Right cardiac atrium (tissue), 5 donors: ENCODE data around the gene ABTB2. TPM values are rescaled to one million over a fixed set of nuclear protein-coding genes. Genes with fewer than 3 reads are reported as not detected.

ENCODE experiments used
- ATAC-seq, 2 donors: fragments of 200-7000 bp; cut with Tn5 transposase; one replicate each; pipeline versions ENCODE4 v1.8.0 to v1.9.1; 2020; ENCODE audit warnings: moderate library complexity in 2 of 2, mild to moderate bottlenecking in 1 of 2
- DNase-seq, 3 donors: peaks; one replicate each; pipeline ENCODE4 v3.0.0-alpha.2; 2020
- H3K27ac ChIP-seq: one replicate; pipeline ENCODE4 v1.5.1; 2013; ENCODE audit warnings: mild to moderate bottlenecking, low read length, control low read depth, moderate library complexity
- H3K27me3 ChIP-seq: one replicate; pipeline ENCODE4 v1.6.1; 2013; ENCODE audit not compliant: control insufficient read depth, insufficient read depth
- H3K4me1 ChIP-seq: one replicate; pipeline ENCODE4 v1.6.1; 2013; ENCODE audit warnings: low read length; ENCODE audit not compliant: control insufficient read depth, insufficient read depth
- H3K4me3 ChIP-seq: one replicate; pipeline ENCODE4 v1.5.1; 2013; ENCODE audit warnings: low read length, control low read depth
- H3K9me3 ChIP-seq: one replicate; pipeline ENCODE4 v1.6.1; 2013; ENCODE audit warnings: low read length; ENCODE audit not compliant: control insufficient read depth
- WGBS: extraction: QIAGEN DNeasy Blood & Tissue Kit; methylation state at CpG from one replicate; pipeline ENCODE4 v1.1.7; 2013; 5-methylcytosine and 5-hydroxymethylcytosine counted together
- intact Hi-C, 4 donors: fragments of 100-400 bp; cut with DNase I; formaldehyde crosslinking; loops; one replicate each; pipeline versions ENCODE4 v1.11.0 to v1.14.0; 2022 to 2023
- polyA plus RNA-seq: library from polyadenylated mRNA; stranded (reverse); fragments of 200-250 nt; gene quantifications from one replicate; pipeline ENCODE4 v1.2.3, GENCODE V29; 2013
- total RNA-seq, 4 donors: library from RNA; stranded (reverse); fragmentation: NEBNext Ultra II Directional; extraction: Animal tissue kit (Norgen Biotek cat#: 25700); gene quantifications; one replicate each; pipeline ENCODE4 v1.2.1, GENCODE V29; 2021
- donor health status: healthy with polysubstance abuse.
- donor health status: DM: no; HTN: yes; CAD: no.
- donor health status: DM: no; HTN: no; CAD: no.
- donor health status: DM: no; HTN: yes; CAD: no; lungs with severe emphysema.
- donor health status: DM: yes; HTN: yes; CAD: no.

The ABTB2 gene
- total and polyA plus RNA-seq, 5 donors, result 3.7 to 14.1 (median 10.8) TPM

DNA sequence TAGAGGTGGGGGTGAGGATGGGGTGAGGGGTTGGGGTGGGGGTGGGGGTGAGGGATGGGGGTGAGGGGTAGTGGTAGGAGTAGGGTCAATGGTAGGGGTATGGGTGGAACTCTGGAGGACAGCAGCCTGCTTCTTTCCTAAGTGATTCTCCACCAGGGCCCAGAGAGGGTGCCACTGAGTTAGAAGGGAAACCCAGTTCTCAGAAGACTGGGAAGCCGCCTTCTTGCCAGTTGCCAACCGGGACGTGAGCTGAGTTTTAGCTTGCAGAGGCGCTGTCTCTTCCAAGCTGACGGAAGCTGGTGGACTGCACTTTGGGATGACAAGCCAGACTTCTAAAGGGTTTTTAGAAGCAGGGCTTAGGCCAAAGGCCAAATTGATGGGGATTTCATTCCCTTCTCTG is 148.0 kb downstream of the ABTB2 start:
- Histone ChIP-seq H3K4me3 (no peak overlapping the region), H3K27me3 (no peaks in the 10 kb centered on the region), H3K9me3 (no peaks in the 10 kb centered on the region), H3K27ac (no peak overlapping the region), H3K4me1 (no peaks in the 10 kb centered on the region)
- WGBS, result 73% methylated on average over 5 of the region's 5 CpGs
- no peak for ATAC-seq
- no peak for DNase-seq
- intact Hi-C loops, result no loop called here

DNA sequence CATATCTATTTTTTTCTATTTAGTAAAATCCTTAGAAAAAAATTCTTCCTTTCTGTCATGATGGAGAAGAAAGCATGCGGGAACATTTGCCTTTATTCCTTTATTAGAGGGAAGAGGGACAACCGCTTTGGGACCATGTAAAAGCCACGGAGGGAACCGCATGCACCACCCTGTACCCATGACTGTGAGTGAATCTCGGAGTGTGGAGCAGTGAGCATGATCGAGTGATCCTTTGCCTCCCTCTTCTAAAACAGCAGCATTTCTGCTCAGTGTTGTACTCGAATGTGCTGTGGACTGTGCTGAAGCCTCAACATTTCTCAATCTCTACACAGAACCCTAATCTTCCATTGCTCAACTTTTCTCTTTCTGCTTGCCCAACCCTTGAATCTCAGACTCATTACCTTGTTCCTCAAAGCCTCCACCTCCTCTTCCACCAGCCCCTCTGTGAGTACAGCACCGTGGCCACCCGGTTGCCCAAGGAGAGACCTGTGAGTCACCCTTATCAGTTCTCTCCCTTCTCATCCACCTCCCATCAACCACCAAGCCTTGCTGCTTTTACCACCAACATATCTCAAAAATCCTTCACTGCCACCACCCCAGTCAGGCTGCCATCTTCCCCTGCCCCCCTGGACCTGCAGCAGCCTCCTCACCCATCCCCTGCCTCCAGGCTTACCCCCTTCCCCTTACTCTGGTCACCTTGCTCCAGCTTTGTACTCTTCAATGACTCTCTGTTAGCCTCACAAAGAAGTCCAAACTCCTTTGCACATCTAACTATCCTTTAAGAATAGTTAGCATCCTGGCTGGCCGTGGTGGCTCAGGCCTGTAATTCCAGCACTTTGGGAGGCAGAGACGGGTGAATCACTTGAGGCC is 149.3 kb downstream of the ABTB2 start:
- Histone ChIP-seq H3K9me3 (no peaks in the 10 kb centered on the region), H3K4me1 (no peaks in the 10 kb centered on the region), H3K27me3 (no peaks in the 10 kb centered on the region), H3K27ac (no peak overlapping the region), H3K4me3 (no peak overlapping the region)
- intact Hi-C loops, result no loop called here
- 79% methylated on average over 11 of the region's 11 CpGs for WGBS
- no peak for DNase-seq
- ATAC-seq, result peak; percentile 39 to 52

- intact Hi-C loops, result no loop called here
- 77% methylated on average over 5 of the region's 5 CpGs for WGBS
- Histone ChIP-seq H3K4me3 (no peak overlapping the region), H3K9me3 (no peaks in the 10 kb centered on the region), H3K27ac (no peak overlapping the region), H3K4me1 (no peaks in the 10 kb centered on the region), H3K27me3 (no peaks in the 10 kb centered on the region)
- ATAC-seq, result no peak
- DNase-seq, result no peak
Observed at GRCh38 chr11:34207487-34208180, 150.2 kb downstream of the ABTB2 start.

DNA sequence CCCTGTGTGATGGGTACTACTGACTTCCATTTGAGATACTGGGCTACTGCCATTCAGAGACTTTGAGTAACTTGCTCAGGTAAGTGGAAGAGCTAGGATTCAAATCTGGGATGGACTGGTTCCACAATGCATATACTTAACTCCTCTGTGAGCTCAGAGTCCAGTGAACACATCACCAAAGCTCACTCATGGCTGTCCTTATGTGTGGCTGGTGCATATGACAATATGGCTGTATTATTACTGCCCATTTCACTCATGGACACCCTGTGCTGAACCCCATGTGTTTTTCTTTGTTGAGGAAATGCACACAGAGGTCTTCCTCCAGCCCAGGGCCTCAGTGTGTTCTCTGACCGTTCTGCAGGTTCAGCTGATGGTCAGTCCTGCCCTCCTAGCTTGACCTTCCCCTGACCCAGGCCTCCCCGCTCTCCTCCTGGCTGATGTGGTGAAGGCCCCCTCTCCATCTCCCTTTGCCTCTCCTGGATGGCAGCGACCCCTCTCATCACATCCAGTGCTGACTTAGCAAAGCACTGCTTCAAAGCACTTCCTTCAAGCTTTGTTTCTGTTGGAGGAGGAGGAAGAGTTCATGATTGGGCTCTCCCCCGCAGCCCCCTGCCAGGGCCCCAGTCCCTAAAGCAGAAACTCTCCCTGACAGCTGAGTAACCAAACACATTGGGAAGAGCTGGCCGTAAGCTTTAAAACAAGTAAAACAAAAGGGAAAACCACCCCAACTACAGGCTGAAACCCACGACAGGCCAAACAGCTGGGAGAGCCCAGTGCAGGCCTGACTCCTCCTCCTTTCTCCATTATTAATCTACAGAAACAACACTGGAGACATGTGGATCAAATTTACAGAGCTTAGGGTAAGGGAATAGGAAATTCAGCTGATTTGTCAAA is 151.2 kb downstream of the ABTB2 start:
- no peaks in the 10 kb centered on the region for H3K27me3 ChIP-seq
- WGBS, result 44% methylated on average over 6 of the region's 6 CpGs
- H3K4me1 ChIP-seq, result no peaks in the 10 kb centered on the region
- ATAC-seq (no peak), DNase-seq (no peak)
- no peak overlapping the region for H3K4me3 ChIP-seq
- intact Hi-C loops, result no loop called here
- H3K9me3 ChIP-seq, result no peaks in the 10 kb centered on the region
- no peak overlapping the region for H3K27ac ChIP-seq

- no peak for DNase-seq
- no peak for ATAC-seq
- no peaks in the 10 kb centered on the region for H3K9me3 ChIP-seq
- no peak overlapping the region for H3K4me3 ChIP-seq
- no peaks in the 10 kb centered on the region for H3K4me1 ChIP-seq
- H3K27ac ChIP-seq, result no peak overlapping the region
- WGBS, result 63% methylated on average over 4 of the region's 4 CpGs
- H3K27me3 ChIP-seq, result no peaks in the 10 kb centered on the region
- intact Hi-C loops, result no loop called here
Observed at GRCh38 chr11:34205326-34206035, 152.3 kb downstream of the ABTB2 start.

GRCh38 chr11:34204396-34205279 is 153.2 kb downstream of the ABTB2 start:
- no peak overlapping the region for H3K4me3 ChIP-seq
- no peak for DNase-seq
- H3K9me3 ChIP-seq, result no peaks in the 10 kb centered on the region
- no peaks in the 10 kb centered on the region for H3K4me1 ChIP-seq
- intact Hi-C loops, result no loop called here
- 88% methylated on average over 19 of the region's 19 CpGs for WGBS
- H3K27me3 ChIP-seq, result no peaks in the 10 kb centered on the region
- no peak overlapping the region for H3K27ac ChIP-seq
- ATAC-seq, result no peak

DNA sequence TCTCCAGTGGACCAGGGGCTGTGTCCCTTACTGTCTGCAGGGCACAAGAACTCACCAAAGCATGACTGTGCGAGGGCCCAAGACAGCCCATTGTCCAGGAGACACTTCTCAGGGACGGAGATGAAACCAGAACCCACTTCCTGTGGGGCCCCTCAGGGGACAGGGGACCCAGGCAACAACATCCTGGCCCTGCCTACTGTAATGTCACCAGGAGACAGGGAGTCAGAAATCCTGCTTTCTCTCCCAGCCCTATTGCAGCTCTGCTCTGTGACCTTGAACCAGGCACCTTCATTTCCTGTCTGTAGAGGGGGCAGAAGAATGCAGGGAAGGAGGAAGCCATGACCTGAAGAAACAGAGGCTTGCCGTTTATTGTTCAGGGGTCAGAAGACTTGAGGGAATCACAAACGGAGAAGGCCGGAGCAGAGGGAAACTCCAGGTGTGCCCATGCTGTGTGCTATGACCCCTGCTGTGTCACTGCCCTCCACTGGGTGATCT is 154.4 kb downstream of the ABTB2 start:
- H3K4me3 ChIP-seq, result no peak overlapping the region
- ATAC-seq (no peak), DNase-seq (no peak)
- intact Hi-C loops, result no loop called here
- no peaks in the 10 kb centered on the region for H3K4me1 ChIP-seq
- no peaks in the 10 kb centered on the region for H3K27me3 ChIP-seq
- no peak overlapping the region for H3K27ac ChIP-seq
- 66% methylated on average over 5 of the region's 5 CpGs for WGBS
- no peaks in the 10 kb centered on the region for H3K9me3 ChIP-seq

DNA sequence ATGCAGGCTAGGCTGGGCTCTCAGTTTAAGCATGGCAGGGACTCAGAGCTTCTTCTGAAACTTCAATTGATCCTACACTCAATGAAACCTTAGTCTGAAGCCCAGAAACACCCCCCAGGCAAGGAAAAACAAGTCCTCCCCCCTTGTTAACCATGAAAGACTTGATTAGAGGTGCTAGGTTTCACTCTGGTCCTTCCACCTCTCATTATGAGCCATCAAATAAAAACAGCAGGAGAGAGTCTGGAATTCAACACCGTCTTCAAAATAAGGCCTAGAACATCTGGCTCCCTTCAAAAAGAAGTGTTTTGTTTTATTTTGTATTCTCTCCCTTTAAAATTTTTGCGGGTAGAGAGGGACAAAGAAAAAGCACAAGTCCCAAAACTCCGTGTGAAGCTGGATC is 156.7 kb downstream of the ABTB2 start:
- H3K27me3 ChIP-seq, result no peaks in the 10 kb centered on the region
- no peak for ATAC-seq
- WGBS, result 61% methylated on average over 3 of the region's 3 CpGs
- H3K4me3 ChIP-seq, result no peak overlapping the region
- intact Hi-C loops, result no loop called here
- H3K9me3 ChIP-seq, result no peaks in the 10 kb centered on the region
- H3K4me1 ChIP-seq, result no peaks in the 10 kb centered on the region
- no peak for DNase-seq
- H3K27ac ChIP-seq, result no peak overlapping the region

DNA sequence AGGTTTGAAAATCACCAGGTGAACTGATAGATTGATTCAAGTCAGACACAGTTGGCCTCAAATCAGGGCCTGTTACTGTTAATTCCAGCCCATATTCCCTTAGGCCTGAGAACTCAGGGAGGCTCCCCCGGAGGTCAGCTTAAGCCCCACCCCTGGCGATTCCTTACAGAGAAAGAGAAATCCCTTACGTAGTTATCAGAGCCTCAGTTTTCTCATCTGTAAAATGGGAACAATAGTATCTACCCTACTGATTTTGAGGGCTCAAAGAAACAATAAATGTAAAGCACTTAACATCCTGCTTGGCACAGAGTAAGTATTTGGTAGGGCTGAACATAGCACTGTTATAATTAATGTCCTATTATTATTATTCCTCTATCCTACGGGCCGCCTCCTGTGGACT is 158.3 kb downstream of the ABTB2 start:
- intact Hi-C loops, result no loop called here
- H3K27me3 ChIP-seq, result no peaks in the 10 kb centered on the region
- no peaks in the 10 kb centered on the region for H3K4me1 ChIP-seq
- H3K27ac ChIP-seq, result no peak overlapping the region
- H3K9me3 ChIP-seq, result no peaks in the 10 kb centered on the region
- H3K4me3 ChIP-seq, result no peak overlapping the region
- DNase-seq (no peak), ATAC-seq (no peak)
- WGBS, result 75% methylated on average over 5 of the region's 5 CpGs

- ATAC-seq (no peak), DNase-seq (no peak)
- Histone ChIP-seq H3K27me3 (no peaks in the 10 kb centered on the region), H3K27ac (no peak overlapping the region), H3K4me1 (no peaks in the 10 kb centered on the region), H3K4me3 (no peak overlapping the region), H3K9me3 (no peaks in the 10 kb centered on the region)
- intact Hi-C loops, result no loop called here
- WGBS, result 84% methylated on average over 6 of the region's 6 CpGs
Observed at GRCh38 chr11:34198523-34198922, 159.3 kb downstream of the ABTB2 start.
